HG02938 (cell line): ENCODE data around the gene PIGL.
"Not testable (repeated sequence)": the region's sequence is repeated elsewhere in the genome, so short reads cannot be mapped to it uniquely, and the experiment has no call there.

ENCODE experiments used
- ATAC-seq: cut with Tn5 transposase; IDR thresholded peaks from one replicate; pipeline ENCODE4 v1.9.1; 2021; ENCODE audit warnings: mild to moderate bottlenecking, moderate library complexity; ENCODE audit not compliant: unreplicated experiment

PIGL gene

GRCh38 chr17:16302856-16303255, 85.8 kb downstream of the PIGL start:
- no peak for ATAC-seq

- ATAC-seq, result no peak
These were observed 87.8 kb downstream of the PIGL start for GRCh38 chr17:16304830-16305229.

- no peak for ATAC-seq
These were observed 89.2 kb downstream of the PIGL start for GRCh38 chr17:16306211-16306610.

- ATAC-seq, result not testable (repeated sequence)
These were observed 95.1 kb downstream of the PIGL start for GRCh38 chr17:16312061-16312460.

- no peak for ATAC-seq
These were observed 96.4 kb downstream of the PIGL start for GRCh38 chr17:16313139-16314090.

- ATAC-seq, result no peak
These were observed 97.2 kb downstream of the PIGL start for GRCh38 chr17:16314189-16314588.

- no peak for ATAC-seq
These were observed 97.8 kb downstream of the PIGL start for GRCh38 chr17:16314859-16315258.

GRCh38 chr17:16319969-16320368, 103.0 kb downstream of the PIGL start:
- no peak for ATAC-seq

- ATAC-seq, result no peak
These were observed 105.6 kb downstream of the PIGL start for GRCh38 chr17:16322636-16323035.

GRCh38 chr17:16325964-16326363, 109.0 kb downstream of the PIGL start:
- no peak for ATAC-seq

GRCh38 chr17:16327018-16327417, 110.0 kb downstream of the PIGL start:
- no peak for ATAC-seq

GRCh38 chr17:16328997-16329396, 112.0 kb downstream of the PIGL start:
- ATAC-seq, result no peak

GRCh38 chr17:16329519-16330271, 112.7 kb downstream of the PIGL start:
- no peak for ATAC-seq

- ATAC-seq, result no peak
These were observed 121.4 kb downstream of the PIGL start for GRCh38 chr17:16338391-16338790.

- ATAC-seq, result no peak
These were observed 122.4 kb downstream of the PIGL start for GRCh38 chr17:16339402-16339801.

- ATAC-seq, result no peak
These were observed 122.9 kb downstream of the PIGL start for GRCh38 chr17:16339959-16340358.

GRCh38 chr17:16342979-16343378, 126.0 kb downstream of the PIGL start:
- no peak for ATAC-seq

- no peak for ATAC-seq
These were observed 126.6 kb downstream of the PIGL start for GRCh38 chr17:16343569-16343968.

- ATAC-seq, result no peak
These were observed 128.6 kb downstream of the PIGL start for GRCh38 chr17:16345565-16345964.

- no peak for ATAC-seq
These were observed 129.8 kb downstream of the PIGL start for GRCh38 chr17:16346721-16347271.

GRCh38 chr17:16348586-16348985, 131.6 kb downstream of the PIGL start:
- no peak for ATAC-seq

- no peak for ATAC-seq
These were observed 132.4 kb downstream of the PIGL start for GRCh38 chr17:16349431-16349830.
